GM18507 (cell line): Measurements from ENCODE around the gene ZNF76.

Source experiments
- DNase-seq: peaks from one replicate; pipeline ENCODE4 v3.0.0; 2011; ENCODE audit warnings: low read depth; ENCODE audit not compliant: insufficient read length; ENCODE audit errors: extremely low spot score
- FAIRE-seq: peaks from 2 replicates; lab custom pipeline; 2011; peaks lifted over from hg19 to GRCh38; lab: Jason Lieb, UNC

Gene ZNF76

GRCh38 chr6:35259194-35259947 is at the start of gene ZNF76:
Gene ZNF76 (plus strand): TSS chr6:35259735. CDS start chr6:35281152, 21,417 bp downstream.
- DNase-seq = peak; percentile 93
- peak; percentile 86 for FAIRE-seq

- no peak for FAIRE-seq
- DNase-seq = no peak
Measured at GRCh38 chr6:35213298-35213791, 46.2 kb upstream of the ZNF76 start.

- DNase-seq (peak; percentile 17), FAIRE-seq (peak; percentile 62)
Measured at GRCh38 chr6:35213824-35214756, 45.4 kb upstream of the ZNF76 start, which contains the start of gene SCUBE3. Gene SCUBE3 (plus strand): TSS chr6:35213956. CDS start chr6:35214419, 463 bp downstream.

- DNase-seq = no peak
- FAIRE-seq = no peak
Measured at GRCh38 chr6:35214869-35215664, 44.5 kb upstream of the ZNF76 start.

GRCh38 chr6:35215665-35216411 is 43.7 kb upstream of the ZNF76 start:
- DNase-seq (no peak), FAIRE-seq (no peak)

- FAIRE-seq = no peak
Measured at GRCh38 chr6:35216412-35216732, 43.2 kb upstream of the ZNF76 start.

GRCh38 chr6:35216851-35217811 is 42.4 kb upstream of the ZNF76 start:
- no peak for DNase-seq
- no peak for FAIRE-seq

More at GRCh38 chr6:35216412-35216732, 43.2 kb upstream of the ZNF76 start:
- no peak for DNase-seq

GRCh38 chr6:35218021-35218420 is 41.5 kb upstream of the ZNF76 start:
- FAIRE-seq (no peak), DNase-seq (no peak)

- no peak for FAIRE-seq
- DNase-seq = no peak
Measured at GRCh38 chr6:35218456-35218855, 41.1 kb upstream of the ZNF76 start.

GRCh38 chr6:35219683-35220326 is 39.7 kb upstream of the ZNF76 start:
- no peak for FAIRE-seq
- DNase-seq = no peak

GRCh38 chr6:35220711-35221110 is 38.8 kb upstream of the ZNF76 start:
- FAIRE-seq (no peak), DNase-seq (no peak)

- FAIRE-seq (no peak), DNase-seq (no peak)
Measured at GRCh38 chr6:35223396-35223795, 36.1 kb upstream of the ZNF76 start.

- FAIRE-seq = no peak
- DNase-seq = no peak
Measured at GRCh38 chr6:35224720-35225119, 34.8 kb upstream of the ZNF76 start.

GRCh38 chr6:35228481-35228880 is 31.1 kb upstream of the ZNF76 start:
- DNase-seq (no peak), FAIRE-seq (no peak)

- DNase-seq = no peak
- no peak for FAIRE-seq
Measured at GRCh38 chr6:35229304-35229703, 30.2 kb upstream of the ZNF76 start.

- DNase-seq (no peak), FAIRE-seq (no peak)
Measured at GRCh38 chr6:35230498-35230897, 29.0 kb upstream of the ZNF76 start.

- DNase-seq = no peak
- no peak for FAIRE-seq
Measured at GRCh38 chr6:35230950-35231349, 28.6 kb upstream of the ZNF76 start.
